ENCODE measurements around the gene TSNAXIP1. TPM values are rescaled to one million over a fixed set of nuclear protein-coding genes. Genes with fewer than 3 reads are reported as not detected.

The TSNAXIP1 gene
- total and polyA plus RNA-seq, 12 donors: 0.72 to 18.7 (median 2.3) TPM

DNA sequence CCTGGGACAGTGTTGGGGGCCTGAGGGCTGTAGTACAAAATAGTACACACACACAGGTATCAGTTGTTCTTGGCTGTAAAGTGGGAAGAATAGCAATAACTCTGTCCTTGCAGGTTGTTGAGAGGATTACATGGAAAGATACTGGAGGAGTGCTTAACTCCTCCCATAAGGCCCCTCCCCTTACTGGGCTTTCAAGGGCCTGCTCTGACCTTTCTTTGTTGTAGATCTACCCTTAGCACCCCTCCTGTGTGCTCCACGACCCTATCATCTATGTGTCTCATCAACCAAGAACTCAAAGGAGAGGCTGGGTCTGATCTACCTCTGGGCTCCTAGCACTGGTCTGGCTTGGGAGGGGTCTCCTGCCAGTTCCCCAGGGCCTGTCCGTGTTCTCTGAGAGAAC is 57.9 kb downstream of the TSNAXIP1 start:
- intact Hi-C loops (cut with DNase I): loop anchor here in 1 of 2 donors (10.0 kb wide), 1 partner anchor 50 kb away; no protein-coding TSS in a partner anchor
- peak overlapping the region in 2 of 5 donors; percentile 11 to 88 for H3K27ac ChIP-seq
- WGBS, 4 donors: 58 to 83% (median 72%) methylated on average over 1 to 2 of the region's 2 CpGs
- H3K4me3 ChIP-seq: no peak overlapping the region
- H3K36me3 ChIP-seq (replicated peaks in 1 of 2): peaks cover 0 to 48% of the 10 kb centered on the region in 2 donors
- TF ChIP-seq CTCF (IDR thresholded peaks at IDR 0.05) (no peak), POLR2A (IDR thresholded peaks at IDR 0.05) (no peak)
- H3K4me1 ChIP-seq (replicated peaks in 1 of 2): peaks cover 17 to 23% of the 10 kb centered on the region in 2 donors
- no peak for DNase-seq
- no peaks in the 10 kb centered on the region for H3K27me3 ChIP-seq
- H3K9me3 ChIP-seq (replicated peaks in 1 of 3): no peaks in the 10 kb centered on the region

DNA sequence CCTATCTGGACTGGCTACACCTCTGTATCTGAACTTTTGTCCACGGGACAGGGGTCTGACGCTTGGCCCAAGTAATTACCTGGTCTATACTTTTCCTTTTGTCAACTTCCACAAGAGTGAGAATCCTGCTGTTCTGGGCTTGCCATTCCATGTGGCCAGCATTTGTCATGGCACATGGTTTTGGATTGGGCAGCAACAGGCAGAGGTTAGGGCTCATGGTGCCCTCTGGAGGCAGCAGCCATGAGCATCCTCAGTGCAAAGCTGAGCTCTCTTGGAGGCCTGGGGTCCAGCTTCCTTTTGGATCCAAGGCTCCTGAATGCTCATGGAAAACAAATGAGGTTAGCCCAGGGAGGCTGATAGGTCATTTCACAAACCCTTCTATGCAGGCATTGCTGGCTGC is 58.6 kb downstream of the TSNAXIP1 start:
- Histone ChIP-seq H3K4me3 (no peak overlapping the region), H3K27ac (peak overlapping the region in 1 of 5 donors; percentile 11), H3K27me3 (no peaks in the 10 kb centered on the region), H3K36me3 (replicated peaks in 1 of 2) (peaks cover 0 to 55% of the 10 kb centered on the region in 2 donors), H3K4me1 (replicated peaks in 1 of 2) (peaks cover 17 to 23% of the 10 kb centered on the region in 2 donors), H3K9me3 (replicated peaks in 1 of 3) (no peaks in the 10 kb centered on the region)
- intact Hi-C loops (cut with DNase I): loop anchor here in 1 of 2 donors (10.0 kb wide), 1 partner anchor 51 kb away; no protein-coding TSS in a partner anchor
- TF ChIP-seq CTCF (IDR thresholded peaks at IDR 0.05): peak in 5 of 6 experiments; percentile 26 to 56 (median 44)
- no peak for TF ChIP-seq POLR2A (IDR thresholded peaks at IDR 0.05)
- 88 to 100% (median 93%) methylated on average over 2 of the region's 2 CpGs for WGBS, 4 donors
- DNase-seq: peak in 5 of 7 donors; percentile 54 to 64 (median 58)

DNA sequence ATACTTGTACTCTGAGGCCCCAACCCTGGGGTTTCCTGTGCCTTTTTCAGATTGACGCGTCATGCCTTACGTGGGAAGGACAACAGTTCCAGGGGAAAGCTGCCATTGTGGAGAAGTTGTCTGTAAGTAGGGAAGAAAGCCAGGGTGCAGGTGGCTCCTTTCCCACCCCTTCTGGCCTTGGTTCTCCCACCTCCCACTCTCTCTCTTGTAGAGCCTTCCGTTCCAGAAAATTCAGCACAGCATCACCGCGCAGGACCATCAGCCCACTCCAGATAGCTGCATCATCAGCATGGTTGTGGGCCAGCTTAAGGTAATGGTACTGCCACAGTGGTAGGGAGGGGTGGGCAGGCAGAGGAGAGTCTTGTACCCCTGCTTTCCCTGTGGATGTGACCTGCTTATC is 61.6 kb downstream of the TSNAXIP1 start:
- Histone ChIP-seq H3K4me1 (replicated peaks in 1 of 2) (peaks cover 8 to 10% of the 10 kb centered on the region in 2 donors), H3K27me3 (no peaks in the 10 kb centered on the region), H3K27ac (no peak overlapping the region), H3K9me3 (replicated peaks in 1 of 3) (no peaks in the 10 kb centered on the region), H3K36me3 (replicated peaks in 1 of 2) (peaks cover 0 to 56% of the 10 kb centered on the region in 2 donors), H3K4me3 (no peak overlapping the region)
- WGBS, 4 donors: 91 to 96% (median 94%) methylated on average over 6 of the region's 6 CpGs
- intact Hi-C loops (cut with DNase I): loop anchor here in 1 of 2 donors (10.0 kb wide), 1 partner anchor 53 kb away; no protein-coding TSS in a partner anchor
- no peak for DNase-seq
- no peak for TF ChIP-seq CTCF (IDR thresholded peaks at IDR 0.05)
- no peak for TF ChIP-seq POLR2A (IDR thresholded peaks at IDR 0.05)

GRCh38 chr16:67869653-67870052 is 63.0 kb downstream of the TSNAXIP1 start:
- no peak for TF ChIP-seq CTCF (IDR thresholded peaks at IDR 0.05)
- no peak for TF ChIP-seq POLR2A (IDR thresholded peaks at IDR 0.05)
- H3K4me3 ChIP-seq: no peak overlapping the region
- no peaks in the 10 kb centered on the region for H3K9me3 ChIP-seq (replicated peaks in 1 of 3)
- no peak for DNase-seq
- peaks cover 10 to 12% of the 10 kb centered on the region in 2 donors for H3K4me1 ChIP-seq (replicated peaks in 1 of 2)
- WGBS, 4 donors: 78 to 88% (median 86%) methylated on average over 6 to 7 of the region's 7 CpGs
- H3K27me3 ChIP-seq: no peaks in the 10 kb centered on the region
- no peak overlapping the region for H3K27ac ChIP-seq
- H3K36me3 ChIP-seq (replicated peaks in 1 of 2): peaks cover 0 to 56% of the 10 kb centered on the region in 2 donors
- intact Hi-C loops (cut with DNase I): loop anchor here in 1 of 2 donors (10.0 kb wide), 1 partner anchor 55 kb away; no protein-coding TSS in a partner anchor
